ENCODE data around the gene TLE6. TPM values are rescaled to one million over a fixed set of nuclear protein-coding genes. Genes with fewer than 3 reads are reported as not detected.
"Not testable (repeated sequence)": the region's sequence is repeated elsewhere in the genome, so short reads cannot be mapped to it uniquely, and the experiment has no call there.

Gene TLE6
- total RNA-seq = 1.1 TPM
- long read RNA-seq = 0 reads

GRCh38 chr19:2977001-2977745, at the start of gene TLE6:
Gene TLE6, plus strand, starts transcription at chr19:2977564. Its CDS starts 670 bp downstream, at chr19:2978234.
- DNase-seq (ENCODE audit: missing footprints) = peak; percentile 97
- intact Hi-C loops (cut with DNase I) = no loop called here
- ATAC-seq = peak; percentile 89

GRCh38 chr19:2933490-2933910, 43.9 kb upstream of the TLE6 start:
- DNase-seq (ENCODE audit: missing footprints) (no peak), ATAC-seq (no peak)
- intact Hi-C loops (cut with DNase I) = no loop called here

GRCh38 chr19:2935863-2936262, 41.5 kb upstream of the TLE6 start:
- DNase-seq (ENCODE audit: missing footprints); ATAC-seq; intact Hi-C loops (cut with DNase I): not testable (repeated sequence)

- ATAC-seq (no peak), DNase-seq (ENCODE audit: missing footprints) (no peak)
- intact Hi-C loops (cut with DNase I) = loop anchor here (5.0 kb wide), 1 partner anchor 56 kb away; no protein-coding TSS in a partner anchor
These were observed 34.3 kb upstream of the TLE6 start for GRCh38 chr19:2942928-2943640.

- intact Hi-C loops (cut with DNase I) = loop anchor here (2.0 to 5.0 kb wide), 2 partner anchors 44 to 57 kb away; partner anchors contain the start of gene ZNF57
- DNase-seq (ENCODE audit: missing footprints) = no peak
- ATAC-seq = no peak
These were observed 33.0 kb upstream of the TLE6 start for GRCh38 chr19:2944403-2944774.

- intact Hi-C loops (cut with DNase I) = loop anchor here (2.0 to 5.0 kb wide), 3 partner anchors 44 to 103 kb away; partner anchors contain the start of genes ZNF555 and ZNF57
- DNase-seq (ENCODE audit: missing footprints) = peak; percentile 97
- ATAC-seq = peak; percentile 99
These were observed 32.4 kb upstream of the TLE6 start, which contains the start of gene ZNF77 for GRCh38 chr19:2944775-2945574. Gene ZNF77, minus strand, starts transcription at chr19:2944971. Its CDS starts 131 bp downstream, at chr19:2944840.

- ATAC-seq = no peak
- intact Hi-C loops (cut with DNase I) = loop anchor here (2.0 to 5.0 kb wide), 2 partner anchors 45 to 103 kb away; partner anchors contain the start of genes ZNF555 and ZNF57
- no peak for DNase-seq (ENCODE audit: missing footprints)
These were observed 31.7 kb upstream of the TLE6 start for GRCh38 chr19:2945575-2946184.

GRCh38 chr19:2949939-2950285, 27.5 kb upstream of the TLE6 start:
- ATAC-seq (no peak), DNase-seq (ENCODE audit: missing footprints) (no peak)
- intact Hi-C loops (cut with DNase I) = loop anchor here (5.0 kb wide), 2 partner anchors 108 to 212 kb away; partner anchors contain the start of gene ZNF555

- ATAC-seq = peak; percentile 98
- intact Hi-C loops (cut with DNase I) = loop anchor here (5.0 kb wide), 1 partner anchor 212 kb away; no protein-coding TSS in a partner anchor
- peak; percentile 100 for DNase-seq (ENCODE audit: missing footprints)
These were observed 26.9 kb upstream of the TLE6 start for GRCh38 chr19:2950286-2951124.

- intact Hi-C loops (cut with DNase I) = loop anchor here (5.0 kb wide), 1 partner anchor 209 kb away; no protein-coding TSS in a partner anchor
- ATAC-seq = no peak
These were observed 24.3 kb upstream of the TLE6 start for GRCh38 chr19:2952953-2953481.

GRCh38 chr19:2957160-2957559, 20.2 kb upstream of the TLE6 start:
- intact Hi-C loops (cut with DNase I) = no loop called here
- no peak for ATAC-seq
- DNase-seq (ENCODE audit: missing footprints) = no peak

More at GRCh38 chr19:2952953-2953481, 24.3 kb upstream of the TLE6 start:
- DNase-seq (ENCODE audit: missing footprints) = no peak

- DNase-seq (ENCODE audit: missing footprints) = no peak
- no peak for ATAC-seq
- intact Hi-C loops (cut with DNase I) = loop anchor here (5.0 kb wide), 1 partner anchor 142 kb away; no protein-coding TSS in a partner anchor
These were observed 17.2 kb upstream of the TLE6 start for GRCh38 chr19:2960120-2960519.

- no peak for DNase-seq (ENCODE audit: missing footprints)
- ATAC-seq = peak; percentile 90
- intact Hi-C loops (cut with DNase I) = loop anchor here (1.0 to 5.0 kb wide), 2 partner anchors 140 to 201 kb away; no protein-coding TSS in a partner anchor
These were observed 15.2 kb upstream of the TLE6 start for GRCh38 chr19:2962018-2962670.

GRCh38 chr19:2963122-2963521, 14.2 kb upstream of the TLE6 start:
- no peak for ATAC-seq
- intact Hi-C loops (cut with DNase I) = loop anchor here (5.0 kb wide), 1 partner anchor 139 kb away; no protein-coding TSS in a partner anchor
- no peak for DNase-seq (ENCODE audit: missing footprints)

- intact Hi-C loops (cut with DNase I) = loop anchor here (5.0 kb wide), 1 partner anchor 139 kb away; no protein-coding TSS in a partner anchor
- DNase-seq (ENCODE audit: missing footprints); ATAC-seq: not testable (repeated sequence)
These were observed 13.7 kb upstream of the TLE6 start for GRCh38 chr19:2963631-2964030.

- DNase-seq (ENCODE audit: missing footprints) = no peak
- intact Hi-C loops (cut with DNase I) = loop anchor here (5.0 kb wide), 1 partner anchor 137 kb away; no protein-coding TSS in a partner anchor
- ATAC-seq = no peak
These were observed 12.5 kb upstream of the TLE6 start for GRCh38 chr19:2964874-2965273.

Data from Right ventricle myocardium inferior (tissue), 1 donor.